NAMALWA (cell line): ENCODE measurements around the gene STBD1.
"Not testable (repeated sequence)": the region's sequence is repeated elsewhere in the genome, so short reads cannot be mapped to it uniquely, and the experiment has no call there.

Experiments used
- DNase-seq: peaks from one replicate; pipeline ENCODE4 v3.0.0-alpha.2; 2015; ENCODE audit warnings: low spot score

The STBD1 gene

GRCh38 chr4:76283900-76284299 lies 22.6 kb upstream of the STBD1 start:
- DNase-seq, result no peak

GRCh38 chr4:76287811-76288210 lies 18.7 kb upstream of the STBD1 start:
- not testable (repeated sequence) for DNase-seq

- DNase-seq, result no peak
These were observed 13.8 kb upstream of the STBD1 start for GRCh38 chr4:76292730-76293129.

- DNase-seq, result no peak
These were observed 12.8 kb upstream of the STBD1 start for GRCh38 chr4:76293772-76294171.

GRCh38 chr4:76296286-76296820 lies 10.2 kb upstream of the STBD1 start:
- DNase-seq, result no peak

GRCh38 chr4:76298227-76298626 lies 8.3 kb upstream of the STBD1 start:
- no peak for DNase-seq

- DNase-seq, result no peak
These were observed 6.5 kb upstream of the STBD1 start for GRCh38 chr4:76300012-76300411.

GRCh38 chr4:76301068-76301774 lies 5.3 kb upstream of the STBD1 start:
- no peak for DNase-seq

GRCh38 chr4:76301775-76302162 lies 4.8 kb upstream of the STBD1 start:
- DNase-seq, result no peak

- DNase-seq, result no peak
These were observed 3.6 kb upstream of the STBD1 start for GRCh38 chr4:76302826-76303438.

- no peak for DNase-seq
These were observed 1.4 kb upstream of the STBD1 start for GRCh38 chr4:76305033-76305687.

GRCh38 chr4:76306882-76307659 lies 538 bp downstream of the STBD1 start:
- no peak for DNase-seq

GRCh38 chr4:76307660-76308014 lies 1.1 kb downstream of the STBD1 start:
- no peak for DNase-seq

- DNase-seq, result no peak
These were observed 2.0 kb downstream of the STBD1 start for GRCh38 chr4:76308548-76308947.

- DNase-seq, result no peak
These were observed 3.5 kb downstream of the STBD1 start for GRCh38 chr4:76309939-76310550.

GRCh38 chr4:76310683-76311082 lies 4.2 kb downstream of the STBD1 start:
- no peak for DNase-seq

GRCh38 chr4:76311896-76312331 lies 5.4 kb downstream of the STBD1 start:
- DNase-seq, result no peak

- DNase-seq, result no peak
These were observed 5.9 kb downstream of the STBD1 start for GRCh38 chr4:76312457-76312856.

GRCh38 chr4:76313547-76313946 lies 7.0 kb downstream of the STBD1 start:
- no peak for DNase-seq

- no peak for DNase-seq
These were observed 8.9 kb downstream of the STBD1 start for GRCh38 chr4:76315267-76315918.

GRCh38 chr4:76316131-76316530 lies 9.6 kb downstream of the STBD1 start:
- DNase-seq, result no peak
